A549 (cell line): Measurements from ENCODE around the gene DYNC2H1. TPM values are rescaled to one million over a fixed set of nuclear protein-coding genes. Genes with fewer than 3 reads are reported as not detected.
A peak's percentile ranks its signal among the peaks of the same experiment; 100 is the strongest.

ENCODE experiments used
- ATAC-seq, 2 experiments: fragments of 200-7000 bp in 1 of 2; fragments of >200 bp in 1 of 2; cut with Nextera tagmentation in 1 of 2; cut with Tn5 transposase in 1 of 2; 3 replicates each; pipeline versions ENCODE4 v1.8.0 to v1.9.1; 2018 to 2020; ENCODE audit warnings: mild to moderate bottlenecking in 1 of 2, moderate library complexity in 1 of 2
- CTCF ChIA-PET: fragments of 300-600 bp; sonication (Branson Sonifier 250); formaldehyde crosslinking; extraction: SDS; loops from one replicate; lab custom pipeline; 2021; ENCODE audit warnings: antibody characterized with exemption, inconsistent platforms; lab: Yijun Ruan, JAX
- POLR2A ChIA-PET: fragments of 350-600 bp; formaldehyde crosslinking; extraction: SDS; loops from one replicate; lab custom pipeline; 2021; ENCODE audit warnings: antibody characterized with exemption, inconsistent platforms; lab: Yijun Ruan, JAX
- DNase-seq, 2 experiments: peaks; one replicate each; pipeline versions ENCODE4 v3.0.0 to v3.0.0-alpha.2; 2011 to 2016; ENCODE audit warnings: low read depth in 1 of 2, low spot score in 1 of 2
- FAIRE-seq: peaks from 2 replicates; lab custom pipeline; 2011; peaks lifted over from hg19 to GRCh38; lab: Jason Lieb, UNC
- H3K27ac ChIP-seq, 2 experiments: fragments of >200 bp; sonication (Bioruptor Twin); formaldehyde crosslinking; 3 replicates each; pipeline ENCODE4 v1.5.1; 2016 to 2017
- H3K4me1 ChIP-seq: fragments of >200 bp; sonication (Bioruptor Twin); formaldehyde crosslinking; 3 replicates; pipeline ENCODE4 v1.6.1; 2016
- H3K4me2 ChIP-seq: fragments of >200 bp; sonication (Bioruptor Twin); formaldehyde crosslinking; 3 replicates; pipeline ENCODE4 v1.6.1; 2016
- H3K4me3 ChIP-seq: fragments of >200 bp; sonication (Bioruptor Twin); formaldehyde crosslinking; 3 replicates; pipeline ENCODE4 v1.5.1; 2016
- H3K9me3 ChIP-seq: fragments of >200 bp; sonication (Bioruptor Twin); formaldehyde crosslinking; 3 replicates; pipeline ENCODE4 v1.6.1; 2016
- CEBPB ChIP-seq, 2 experiments: fragments of >200 bp in 1 of 2; sonication (Bioruptor Twin) in 1 of 2; formaldehyde crosslinking in 1 of 2; IDR thresholded peaks; 2 replicates each; pipeline ENCODE4 v1.6.1; 2012 to 2016
- FOSL2 ChIP-seq, 2 experiments: fragments of 450-650 bp in 1 of 2; fragments of >200 bp in 1 of 2; sonication (Bioruptor Twin) in 1 of 2; formaldehyde crosslinking; IDR thresholded peaks; 2 replicates each; pipeline versions ENCODE4 v1.5.0 to v1.6.1; 2016 to 2020; ENCODE audit warnings: mild to moderate bottlenecking in 1 of 2, moderate library complexity in 1 of 2
- GATA3 ChIP-seq: IDR thresholded peaks from 2 replicates; pipeline ENCODE4 v1.6.1; 2012; ENCODE audit warnings: borderline replicate concordance
- HOXB13 ChIP-seq: fragments of 250-450 bp; sonication (Bioruptor Pico); IDR thresholded peaks from 2 replicates; pipeline ENCODE4 v1.5.0; 2020; ENCODE audit warnings: low read depth, mild to moderate bottlenecking, moderate library complexity
- JUN ChIP-seq, 2 experiments: fragments of >200 bp; sonication (Bioruptor Twin); formaldehyde crosslinking; IDR thresholded peaks; 2 replicates in 1 of 2; 3 replicates in 1 of 2; pipeline ENCODE4 v1.6.1; 2016 to 2017
- MAFK ChIP-seq: fragments of 450-650 bp; IDR thresholded peaks from 2 replicates; pipeline ENCODE4 v1.6.1; 2014; ENCODE audit not compliant: partially characterized antibody
- MYC ChIP-seq: IDR thresholded peaks from 2 replicates; pipeline ENCODE4 v1.6.1; 2012; ENCODE audit warnings: mild to moderate bottlenecking, inconsistent platforms, low read length, improper control_type of control experiment, borderline replicate concordance
- NR3C1 ChIP-seq: fragments of >200 bp; sonication (Bioruptor Twin); formaldehyde crosslinking; IDR thresholded peaks from 3 replicates; pipeline ENCODE4 v1.6.1; 2017
- PHF8 ChIP-seq: fragments of 200-600 bp; sonication (generic); IDR thresholded peaks from 2 replicates; pipeline ENCODE4 v1.6.1; 2016; ENCODE audit warnings: low read depth, mild to moderate bottlenecking, antibody characterized with exemption, moderate library complexity, borderline replicate concordance
- POLR2A ChIP-seq: IDR thresholded peaks from 2 replicates; pipeline ENCODE4 v1.6.1; 2012; ENCODE audit warnings: mild to moderate bottlenecking, low read length
- ZSCAN20 ChIP-seq: fragments of 250-450 bp; sonication (Bioruptor Pico); IDR thresholded peaks from 2 replicates; pipeline ENCODE4 v1.8.0; 2022; ENCODE audit warnings: mild to moderate bottlenecking, moderate library complexity
- WGBS: methylation state at CpG from one replicate; pipeline ENCODE4 v1.1.6; 2017; ENCODE audit errors: missing lambda C conversion rate; 5-methylcytosine and 5-hydroxymethylcytosine counted together
- polyA plus RNA-seq, 4 experiments: library from polyadenylated mRNA; depleted of rRNA in 3 of 4; stranded (reverse); fragments of >200 nt; fragmentation: RNase III in 1 of 4; extraction: RNeasy Plus Mini Kit Qiagen cat#74134 plus additional on column Dnase treatment in 1 of 4; gene quantifications; 2 replicates in 3 of 4; 3 replicates in 1 of 4; pipeline ENCODE4 v1.2.3, GENCODE V29; 2011 to 2017
- TF ChIP-seq, protein P1 (sequence below): IDR thresholded peaks from 2 replicates; pipeline ENCODE4 v1.6.1; 2012
- TF ChIP-seq, protein P2 (sequence below): fragments of 450-650 bp; IDR thresholded peaks from 2 replicates; pipeline ENCODE4 v1.6.1; 2014; ENCODE audit warnings: antibody characterized with exemption
- TF ChIP-seq, protein P3 (sequence below): fragments of >200 bp; sonication (Bioruptor Twin); formaldehyde crosslinking; IDR thresholded peaks from 2 replicates; pipeline ENCODE4 v1.6.1; 2016
- TF ChIP-seq, protein P4 (sequence below): fragments of 200-600 bp; sonication (generic); IDR thresholded peaks from 2 replicates; pipeline ENCODE4 v1.6.1; 2016; ENCODE audit warnings: antibody characterized with exemption, mild to moderate bottlenecking, moderate library complexity
- TF ChIP-seq, protein P5 (sequence below): fragments of >200 bp; sonication (Bioruptor Twin); formaldehyde crosslinking; IDR thresholded peaks from 3 replicates; pipeline ENCODE4 v1.6.1; 2016

Gene DYNC2H1
- polyA plus RNA-seq, 2 of the 4 experiments (the other 2 are of a cell fraction) = 4.9 to 14.8 TPM

GRCh38 chr11:103091801-103092524 lies 17.3 kb upstream of the DYNC2H1 start, which contains the start of gene DCUN1D5:
Gene DCUN1D5 (minus strand): TSS chr11:103092160. CDS start chr11:103091872, 288 bp downstream.
- DNase-seq (peak; percentile 84 to 93), FAIRE-seq (no peak), ATAC-seq (peak; percentile 96 to 97)
- Histone ChIP-seq H3K4me3 (peak within 1 kb of the TSS; percentile 58), H3K4me2 (peak within 1 kb of the TSS; percentile 90), H3K9me3 (no peaks in the 10 kb centered on the region), H3K27ac (peak within 1 kb of the TSS; percentile 77 to 95), H3K4me1 (peaks cover 15% of the 10 kb centered on the region; the same call in 2 of the 3 replicates)
- under 1% methylated on average over 36 of the region's 54 CpGs for WGBS
- TF ChIP-seq NR3C1 (no peak), ZSCAN20 (no peak), FOSL2 (IDR thresholded peaks at IDR 0.05) (no peak), FOSL2 (CRISPR knock-in tag; IDR thresholded peaks at IDR 0.05) (0 out of 2 replicates have a peak, but pooled peaks have one; percentile 21), HOXB13 (CRISPR knock-in tag) (no peak), JUN (IDR thresholded peaks at IDR 0.05) (peak; percentile 58 to 79; a peak in 4 of 5 replicates), POLR2A (peak; percentile 90), CEBPB (IDR thresholded peaks at IDR 0.05) (peak; percentile 44 to 80; a peak in 3 of 4 replicates), MYC (no peak), PHF8 (0 out of 2 replicates have a peak, but pooled peaks have one; percentile 22)
- TF ChIP-seq, protein P1, sequence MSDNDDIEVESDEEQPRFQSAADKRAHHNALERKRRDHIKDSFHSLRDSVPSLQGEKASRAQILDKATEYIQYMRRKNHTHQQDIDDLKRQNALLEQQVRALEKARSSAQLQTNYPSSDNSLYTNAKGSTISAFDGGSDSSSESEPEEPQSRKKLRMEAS = peak; percentile 70
- TF ChIP-seq, protein P2, sequence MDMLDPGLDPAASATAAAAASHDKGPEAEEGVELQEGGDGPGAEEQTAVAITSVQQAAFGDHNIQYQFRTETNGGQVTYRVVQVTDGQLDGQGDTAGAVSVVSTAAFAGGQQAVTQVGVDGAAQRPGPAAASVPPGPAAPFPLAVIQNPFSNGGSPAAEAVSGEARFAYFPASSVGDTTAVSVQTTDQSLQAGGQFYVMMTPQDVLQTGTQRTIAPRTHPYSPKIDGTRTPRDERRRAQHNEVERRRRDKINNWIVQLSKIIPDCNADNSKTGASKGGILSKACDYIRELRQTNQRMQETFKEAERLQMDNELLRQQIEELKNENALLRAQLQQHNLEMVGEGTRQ = no peak
- TF ChIP-seq, protein P3, sequence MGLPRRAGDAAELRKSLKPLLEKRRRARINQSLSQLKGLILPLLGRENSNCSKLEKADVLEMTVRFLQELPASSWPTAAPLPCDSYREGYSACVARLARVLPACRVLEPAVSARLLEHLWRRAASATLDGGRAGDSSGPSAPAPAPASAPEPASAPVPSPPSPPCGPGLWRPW = no peak
- TF ChIP-seq, protein P4, sequence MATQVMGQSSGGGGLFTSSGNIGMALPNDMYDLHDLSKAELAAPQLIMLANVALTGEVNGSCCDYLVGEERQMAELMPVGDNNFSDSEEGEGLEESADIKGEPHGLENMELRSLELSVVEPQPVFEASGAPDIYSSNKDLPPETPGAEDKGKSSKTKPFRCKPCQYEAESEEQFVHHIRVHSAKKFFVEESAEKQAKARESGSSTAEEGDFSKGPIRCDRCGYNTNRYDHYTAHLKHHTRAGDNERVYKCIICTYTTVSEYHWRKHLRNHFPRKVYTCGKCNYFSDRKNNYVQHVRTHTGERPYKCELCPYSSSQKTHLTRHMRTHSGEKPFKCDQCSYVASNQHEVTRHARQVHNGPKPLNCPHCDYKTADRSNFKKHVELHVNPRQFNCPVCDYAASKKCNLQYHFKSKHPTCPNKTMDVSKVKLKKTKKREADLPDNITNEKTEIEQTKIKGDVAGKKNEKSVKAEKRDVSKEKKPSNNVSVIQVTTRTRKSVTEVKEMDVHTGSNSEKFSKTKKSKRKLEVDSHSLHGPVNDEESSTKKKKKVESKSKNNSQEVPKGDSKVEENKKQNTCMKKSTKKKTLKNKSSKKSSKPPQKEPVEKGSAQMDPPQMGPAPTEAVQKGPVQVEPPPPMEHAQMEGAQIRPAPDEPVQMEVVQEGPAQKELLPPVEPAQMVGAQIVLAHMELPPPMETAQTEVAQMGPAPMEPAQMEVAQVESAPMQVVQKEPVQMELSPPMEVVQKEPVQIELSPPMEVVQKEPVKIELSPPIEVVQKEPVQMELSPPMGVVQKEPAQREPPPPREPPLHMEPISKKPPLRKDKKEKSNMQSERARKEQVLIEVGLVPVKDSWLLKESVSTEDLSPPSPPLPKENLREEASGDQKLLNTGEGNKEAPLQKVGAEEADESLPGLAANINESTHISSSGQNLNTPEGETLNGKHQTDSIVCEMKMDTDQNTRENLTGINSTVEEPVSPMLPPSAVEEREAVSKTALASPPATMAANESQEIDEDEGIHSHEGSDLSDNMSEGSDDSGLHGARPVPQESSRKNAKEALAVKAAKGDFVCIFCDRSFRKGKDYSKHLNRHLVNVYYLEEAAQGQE = no peak
- TF ChIP-seq, protein P5, sequence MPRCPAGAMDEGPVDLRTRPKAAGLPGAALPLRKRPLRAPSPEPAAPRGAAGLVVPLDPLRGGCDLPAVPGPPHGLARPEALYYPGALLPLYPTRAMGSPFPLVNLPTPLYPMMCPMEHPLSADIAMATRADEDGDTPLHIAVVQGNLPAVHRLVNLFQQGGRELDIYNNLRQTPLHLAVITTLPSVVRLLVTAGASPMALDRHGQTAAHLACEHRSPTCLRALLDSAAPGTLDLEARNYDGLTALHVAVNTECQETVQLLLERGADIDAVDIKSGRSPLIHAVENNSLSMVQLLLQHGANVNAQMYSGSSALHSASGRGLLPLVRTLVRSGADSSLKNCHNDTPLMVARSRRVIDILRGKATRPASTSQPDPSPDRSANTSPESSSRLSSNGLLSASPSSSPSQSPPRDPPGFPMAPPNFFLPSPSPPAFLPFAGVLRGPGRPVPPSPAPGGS = peak; percentile 77; the same call in 2 of the 3 replicates
- ChIA-PET POLR2A (interaction anchor here (1.3 to 2.4 kb wide), 3 partner anchors 9 to 17 kb away, joined by 3 to 25 read pairs (median 5); partner anchors contain the start of gene DYNC2H1), CTCF (interaction anchor here (0.6 to 2.7 kb wide), 4 partner anchors 9 to 1205 kb away, joined by 3 to 13 read pairs (median 6); partner anchors contain the start of gene DYNC2H1)

DNA sequence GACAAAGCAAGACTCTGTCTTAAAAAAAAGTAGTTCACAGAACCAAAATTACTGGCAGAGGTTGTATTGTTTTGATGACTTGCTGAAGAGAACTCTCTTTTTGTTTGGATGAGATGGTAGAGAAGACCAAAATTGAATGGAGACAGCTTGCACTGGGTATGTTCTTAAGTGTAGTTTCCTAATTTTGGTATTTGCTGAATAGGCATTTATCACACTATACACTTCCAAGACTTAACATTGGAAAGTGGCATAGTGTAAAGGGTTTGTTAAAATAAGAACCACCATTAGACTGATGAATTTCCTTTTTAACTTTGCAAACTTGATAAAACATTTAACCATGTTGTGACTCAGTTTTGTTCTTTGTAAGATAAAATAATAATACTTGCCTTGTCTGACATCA lies 11.9 kb upstream of the DYNC2H1 start:
- no peak overlapping the region for H3K4me3 ChIP-seq
- H3K4me2 ChIP-seq = no peak overlapping the region
- ChIA-PET POLR2A (no interaction called here), CTCF (interaction anchor here (0.7 to 1.3 kb wide), 2 partner anchors 10 to 12 kb away, joined by 3 to 4 read pairs; partner anchors contain the start of gene DYNC2H1)
- no peaks in the 10 kb centered on the region for H3K4me1 ChIP-seq
- no peak overlapping the region for H3K27ac ChIP-seq
- ATAC-seq (no peak), DNase-seq (no peak), FAIRE-seq (no peak)
- TF ChIP-seq GATA3 = no peak
- peak; percentile 89 for TF ChIP-seq MAFK
- H3K9me3 ChIP-seq = no peaks in the 10 kb centered on the region
